Thoracic aorta (tissue), 2 donors: Measurements from ENCODE around the gene GPRASP2. TPM values are rescaled to one million over a fixed set of nuclear protein-coding genes. Genes with fewer than 3 reads are reported as not detected.

ENCODE experiments used
- ATAC-seq: fragments of 150-250 bp; one replicate; pipeline ENCODE4 v1.8.0; 2017; ENCODE audit warnings: low read depth; ENCODE audit not compliant: insufficient number of reproducible peaks, low FRiP score
- DNase-seq: peaks from one replicate; pipeline ENCODE4 v3.0.0-alpha.2; 2020; ENCODE audit warnings: low spot score
- H3K27ac ChIP-seq, 2 donors: fragments of 200-600 bp; sonication (generic); 1 replicate in 1 of 2; 2 replicates in 1 of 2; pipeline ENCODE4 v1.5.1; 2016; ENCODE audit warnings: mild to moderate bottlenecking in 2 of 2, moderate library complexity in 2 of 2
- H3K27me3 ChIP-seq: fragments of 200-600 bp; sonication (generic); replicated peaks from 2 replicates; pipeline ENCODE4 v1.6.0; 2016; ENCODE audit warnings: mild to moderate bottlenecking; ENCODE audit not compliant: insufficient read depth
- H3K36me3 ChIP-seq: fragments of 200-600 bp; sonication (generic); one replicate; pipeline ENCODE4 v1.5.1; 2016
- H3K4me1 ChIP-seq, 2 donors: fragments of 200-600 bp; sonication (generic); 1 replicate in 1 of 2; 2 replicates in 1 of 2; pipeline versions ENCODE4 v1.5.1 to v1.6.0; 2016; ENCODE audit warnings: low read depth in 2 of 2, mild to moderate bottlenecking in 1 of 2; ENCODE audit not compliant: control insufficient read depth in 1 of 2
- H3K4me3 ChIP-seq: fragments of 200-600 bp; sonication (generic); 2 replicates; pipeline ENCODE4 v1.5.1; 2016; ENCODE audit warnings: mild to moderate bottlenecking
- H3K9me3 ChIP-seq: fragments of 200-600 bp; sonication (generic); 2 replicates; pipeline ENCODE4 v1.5.1; 2016
- total RNA-seq, 2 donors: library from RNA; depleted of rRNA; stranded (reverse); fragments of >200 nt; gene quantifications; one replicate each; pipeline versions ENCODE4 v1.1.0 to v1.2.3, GENCODE V29; 2016
- TF ChIP-seq, protein P1 (sequence below): fragments of 200-600 bp; sonication (generic); IDR thresholded peaks from one replicate; pipeline ENCODE4 v1.5.1; 2019; ENCODE audit warnings: antibody characterized with exemption

Gene GPRASP2
- total RNA-seq, 2 donors from 2014 or later: 4.7 to 8.1 TPM

DNA sequence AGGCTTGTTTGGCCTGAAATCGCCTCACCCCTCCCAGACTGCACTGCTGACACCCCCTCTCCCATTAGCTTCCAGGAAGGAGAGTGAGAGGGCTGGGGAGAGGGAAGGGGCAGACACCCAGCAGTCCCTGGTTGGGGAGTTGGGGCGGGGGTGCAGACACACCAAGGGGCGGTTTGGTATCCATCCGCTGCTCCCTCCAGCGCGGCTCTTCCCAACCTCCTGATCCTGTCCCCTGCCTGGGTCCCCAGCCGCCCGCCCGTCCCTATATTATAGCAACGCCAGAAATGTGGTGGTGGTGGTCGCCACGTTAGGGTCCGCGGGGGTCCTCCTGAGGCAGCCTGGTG, 33.2 kb downstream of the GPRASP2 start:
- ATAC-seq (no peak), DNase-seq (no peak)
- TF ChIP-seq, protein P1, sequence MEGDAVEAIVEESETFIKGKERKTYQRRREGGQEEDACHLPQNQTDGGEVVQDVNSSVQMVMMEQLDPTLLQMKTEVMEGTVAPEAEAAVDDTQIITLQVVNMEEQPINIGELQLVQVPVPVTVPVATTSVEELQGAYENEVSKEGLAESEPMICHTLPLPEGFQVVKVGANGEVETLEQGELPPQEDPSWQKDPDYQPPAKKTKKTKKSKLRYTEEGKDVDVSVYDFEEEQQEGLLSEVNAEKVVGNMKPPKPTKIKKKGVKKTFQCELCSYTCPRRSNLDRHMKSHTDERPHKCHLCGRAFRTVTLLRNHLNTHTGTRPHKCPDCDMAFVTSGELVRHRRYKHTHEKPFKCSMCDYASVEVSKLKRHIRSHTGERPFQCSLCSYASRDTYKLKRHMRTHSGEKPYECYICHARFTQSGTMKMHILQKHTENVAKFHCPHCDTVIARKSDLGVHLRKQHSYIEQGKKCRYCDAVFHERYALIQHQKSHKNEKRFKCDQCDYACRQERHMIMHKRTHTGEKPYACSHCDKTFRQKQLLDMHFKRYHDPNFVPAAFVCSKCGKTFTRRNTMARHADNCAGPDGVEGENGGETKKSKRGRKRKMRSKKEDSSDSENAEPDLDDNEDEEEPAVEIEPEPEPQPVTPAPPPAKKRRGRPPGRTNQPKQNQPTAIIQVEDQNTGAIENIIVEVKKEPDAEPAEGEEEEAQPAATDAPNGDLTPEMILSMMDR: no peak
- Histone ChIP-seq H3K4me3 (peak overlapping the region; percentile 74), H3K36me3 (no peaks in the 10 kb centered on the region), H3K9me3 (no peaks in the 10 kb centered on the region), H3K27ac (no peak overlapping the region), H3K27me3 (no peaks in the 10 kb centered on the region), H3K4me1 (no peaks in the 10 kb centered on the region)

DNA sequence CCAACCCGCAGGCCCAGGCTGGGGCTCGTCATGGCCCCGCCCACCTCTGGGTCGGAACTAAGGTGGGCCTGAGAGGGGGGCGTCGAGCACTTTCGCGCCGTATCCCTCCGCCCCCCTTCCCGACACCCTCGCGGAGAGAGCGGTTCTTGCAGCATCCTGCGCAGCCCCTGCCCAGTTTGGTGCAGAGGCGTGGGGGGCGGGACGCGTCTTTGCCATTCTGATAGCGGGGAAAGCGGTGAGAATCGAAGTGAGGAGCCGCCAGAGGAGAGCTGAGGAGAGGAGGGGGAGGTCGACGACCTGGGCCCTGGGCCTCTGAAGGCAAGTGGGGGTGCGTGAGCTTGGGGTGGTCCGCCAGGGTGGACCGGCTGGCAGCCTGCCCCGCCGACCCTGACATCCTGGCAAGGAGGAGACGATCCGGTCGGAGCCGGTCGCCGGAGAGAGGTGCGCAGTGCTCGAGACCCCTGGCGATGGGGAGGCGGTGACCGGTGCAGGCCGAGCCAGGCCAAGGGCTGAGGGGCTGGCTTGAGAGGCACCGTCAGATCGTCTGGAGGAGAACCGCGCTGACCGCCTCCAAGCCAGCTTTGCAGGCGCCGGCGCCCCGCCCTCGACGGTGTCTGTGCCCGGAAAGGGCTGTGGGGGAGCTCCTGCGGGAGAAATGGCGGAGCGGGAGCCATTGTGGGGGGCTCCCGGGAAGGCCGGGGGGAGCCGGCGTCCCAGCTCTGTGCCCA, 33.8 kb downstream of the GPRASP2 start:
- no peaks in the 10 kb centered on the region for H3K36me3 ChIP-seq
- ATAC-seq (no peak), DNase-seq (no peak)
- H3K9me3 ChIP-seq: no peaks in the 10 kb centered on the region
- peak overlapping the region; percentile 74 for H3K4me3 ChIP-seq
- no peaks in the 10 kb centered on the region for H3K4me1 ChIP-seq
- TF ChIP-seq, protein P1: no peak
- H3K27ac ChIP-seq: no peak overlapping the region
- H3K27me3 ChIP-seq: no peaks in the 10 kb centered on the region

DNA sequence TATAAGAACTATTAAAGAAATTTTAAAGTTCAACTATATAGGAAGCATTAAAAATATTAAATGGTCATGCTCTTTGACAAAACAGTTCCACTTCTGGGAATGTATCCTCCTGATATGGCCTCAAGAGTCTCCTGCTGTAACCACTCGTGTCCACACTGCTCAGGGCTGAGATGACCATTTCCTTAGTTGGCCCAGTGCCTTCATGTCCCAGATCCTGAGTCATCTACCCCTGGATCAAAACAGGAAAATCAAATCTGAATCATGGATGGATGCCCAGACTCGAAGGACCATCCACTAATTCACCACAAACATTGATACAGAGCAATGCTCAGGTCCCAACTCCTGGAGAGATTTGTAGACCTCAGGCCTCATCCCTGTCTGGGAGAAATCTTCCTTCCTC, 53.0 kb downstream of the GPRASP2 start:
- H3K4me3 ChIP-seq: no peak overlapping the region
- no peak for DNase-seq
- TF ChIP-seq, protein P1: no peak
- peaks cover 0 to 5% of the 10 kb centered on the region in 2 donors for H3K4me1 ChIP-seq
- no peaks in the 10 kb centered on the region for H3K9me3 ChIP-seq
- no peaks in the 10 kb centered on the region for H3K36me3 ChIP-seq
- ATAC-seq: no peak
- H3K27ac ChIP-seq: peak overlapping the region in 1 of 2 donors; percentile 26
- H3K27me3 ChIP-seq: no peaks in the 10 kb centered on the region

DNA sequence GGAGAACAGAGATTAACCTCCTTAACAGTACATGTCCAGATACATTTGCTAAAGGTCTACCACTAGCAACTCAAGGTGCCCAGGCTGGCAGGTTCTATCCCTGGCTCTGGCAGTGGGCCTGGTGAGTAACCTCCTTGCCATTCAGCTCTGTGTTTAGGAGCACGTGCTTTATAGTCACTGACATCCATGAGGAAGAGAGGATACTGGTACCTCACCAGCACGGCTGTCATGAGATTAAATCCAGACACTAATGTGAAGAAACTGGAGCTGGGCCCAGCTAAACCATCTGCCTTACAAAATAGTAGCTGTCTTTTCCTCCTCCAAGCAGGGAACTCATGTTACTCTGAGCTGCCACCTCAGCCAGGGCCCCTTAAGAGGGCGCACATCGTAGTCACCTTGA, 53.6 kb downstream of the GPRASP2 start:
- TF ChIP-seq, protein P1: no peak
- Histone ChIP-seq H3K4me1 (peaks cover 0 to 5% of the 10 kb centered on the region in 2 donors), H3K4me3 (no peak overlapping the region), H3K9me3 (no peaks in the 10 kb centered on the region), H3K27ac (peak overlapping the region in 1 of 2 donors; percentile 26), H3K36me3 (no peaks in the 10 kb centered on the region), H3K27me3 (no peaks in the 10 kb centered on the region)
- ATAC-seq: no peak
- no peak for DNase-seq

DNA sequence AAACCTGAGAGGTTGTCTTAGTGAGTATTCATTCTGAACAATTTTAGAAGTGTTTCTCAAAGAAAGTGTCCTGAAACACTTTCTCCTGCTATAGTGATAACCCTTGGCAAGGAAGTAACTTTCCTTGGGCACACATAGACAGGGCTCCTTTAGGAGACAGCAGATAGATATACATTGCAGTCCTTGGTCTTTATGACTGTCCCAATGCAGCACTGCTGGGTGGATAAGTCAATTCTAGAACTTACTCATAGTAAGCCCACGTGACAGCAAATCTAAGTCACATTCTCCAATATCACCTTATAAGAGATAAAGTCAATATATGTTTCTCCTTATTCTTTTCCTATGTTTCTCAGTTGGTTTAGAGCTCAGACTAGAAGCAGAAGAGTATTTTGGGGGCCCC, 55.0 kb downstream of the GPRASP2 start:
- Histone ChIP-seq H3K36me3 (no peaks in the 10 kb centered on the region), H3K27ac (no peak overlapping the region), H3K4me3 (no peak overlapping the region), H3K27me3 (no peaks in the 10 kb centered on the region), H3K4me1 (peaks cover 0 to 5% of the 10 kb centered on the region in 2 donors), H3K9me3 (no peaks in the 10 kb centered on the region)
- TF ChIP-seq, protein P1: no peak
- no peak for DNase-seq
- no peak for ATAC-seq

Other genes with a start within 250 kb of the GPRASP2 start
- not detected for gene TCP11X2, start 240.6 kb upstream of the GPRASP2 start, total RNA-seq
- gene TMSB15A, start 195.7 kb upstream of the GPRASP2 start, total RNA-seq: 1 to 10 TPM in 1 of 2 donors, not detected in 1; 1.1 TPM
- 10 to 100 TPM in 1 of 2 donors, 1 to 10 TPM in 1; 8.7 to 11.4 TPM for gene ARMCX5, start 112.9 kb upstream of the GPRASP2 start, total RNA-seq
- gene GPRASP1, start 61.0 kb upstream of the GPRASP2 start, total RNA-seq: 10 to 100 TPM; 19.4 to 36.3 TPM
- 1 to 10 TPM; 4.2 to 7.0 TPM for gene GPRASP3, start 8.3 kb downstream of the GPRASP2 start, total RNA-seq
- 1 to 10 TPM; 1.2 to 1.4 TPM for gene RAB40AL, start 224.8 kb downstream of the GPRASP2 start, total RNA-seq